HepG2 (cell line): ENCODE data around the gene CTTNBP2NL. TPM values are rescaled to one million over a fixed set of nuclear protein-coding genes. Genes with fewer than 3 reads are reported as not detected.
A peak's percentile ranks its signal among the peaks of the same experiment; 100 is the strongest.

Experiments used
- MYC ChIP-seq: sonication (generic); formaldehyde crosslinking; IDR thresholded peaks from 2 replicates; pipeline ENCODE4 v1.9.0; 2021; ENCODE audit warnings: missing genetic modification reagents, borderline replicate concordance
- RCOR2 ChIP-seq: IDR thresholded peaks from 2 replicates; pipeline ENCODE4 v1.6.1; 2016; ENCODE audit warnings: missing biosample characterization, missing genetic modification reagents
- SSRP1 ChIP-seq: IDR thresholded peaks from 2 replicates; pipeline ENCODE4 v1.6.1; 2016; ENCODE audit warnings: control low read depth
- THYN1 ChIP-seq: sonication (generic); formaldehyde crosslinking; IDR thresholded peaks from 2 replicates; pipeline ENCODE4 v1.8.1; 2023; ENCODE audit warnings: low read depth, mild to moderate bottlenecking, moderate library complexity, missing genetic modification reagents, borderline replicate concordance
- YY1 ChIP-seq: IDR thresholded peaks from 2 replicates; pipeline ENCODE4 v1.6.1; 2011; ENCODE audit warnings: low read length, low read depth, moderate library complexity, mild to moderate bottlenecking; ENCODE audit not compliant: insufficient read depth, insufficient replicate concordance
- ZNF12 ChIP-seq: sonication (generic); formaldehyde crosslinking; IDR thresholded peaks from 2 replicates; pipeline ENCODE4 v1.5.0; 2020; ENCODE audit warnings: missing genetic modification reagents
- ZNF569 ChIP-seq: sonication (generic); formaldehyde crosslinking; IDR thresholded peaks from 2 replicates; pipeline ENCODE4 v1.5.0; 2020; ENCODE audit warnings: mild to moderate bottlenecking, missing genetic modification reagents, moderate library complexity, borderline replicate concordance
- ZNF614 ChIP-seq: IDR thresholded peaks from 2 replicates; pipeline ENCODE4 v1.6.1; 2018; ENCODE audit warnings: missing biosample characterization, missing genetic modification reagents, inconsistent platforms, borderline replicate concordance
- ZNF7 ChIP-seq: IDR thresholded peaks from 2 replicates; pipeline ENCODE4 v1.6.1; 2016; ENCODE audit warnings: missing biosample characterization, missing genetic modification reagents
- polyA plus RNA-seq, 8 experiments: library from polyadenylated mRNA; depleted of rRNA in 3 of 8; stranded (reverse) in 7 of 8; unstranded in 1 of 8; fragments of >200 nt; fragmentation: Illumina TruSeq in 4 of 8; extraction: Trizol in 4 of 8; gene quantifications; 2 replicates each; pipeline versions ENCODE4 v1.2.1 to v1.2.3, GENCODE V29; 2011 to 2016; ENCODE audit warnings: low read depth in 4 of 8, missing spikeins in 1 of 8, mixed read lengths in 1 of 8; ENCODE audit not compliant: insufficient read depth in 1 of 8
- total RNA-seq, 5 experiments: library from RNA; depleted of rRNA; stranded (reverse); fragments of >200 nt; fragmentation: Illumina TruSeq; extraction: Trizol; gene quantifications; 2 replicates each; pipeline ENCODE4 v1.2.3, GENCODE V29; 2016; ENCODE audit warnings: low read depth in 1 of 5
- TF ChIP-seq, protein P1 (sequence below): sonication (generic); formaldehyde crosslinking; IDR thresholded peaks from 2 replicates; pipeline ENCODE4 v1.4.0; 2020; ENCODE audit warnings: mild to moderate bottlenecking, missing genetic modification reagents
- TF ChIP-seq, protein P2 (sequence below): sonication (generic); formaldehyde crosslinking; IDR thresholded peaks from 2 replicates; pipeline ENCODE4 v1.5.0; 2020; ENCODE audit warnings: missing genetic modification reagents
- TF ChIP-seq, protein P3 (sequence below): sonication (generic); formaldehyde crosslinking; IDR thresholded peaks from 2 replicates; pipeline ENCODE4 v1.5.0; 2020; ENCODE audit warnings: missing genetic modification reagents
- TF ChIP-seq, protein P4 (sequence below): sonication (generic); formaldehyde crosslinking; IDR thresholded peaks from 2 replicates; pipeline ENCODE4 v1.4.0; 2020; ENCODE audit warnings: missing genetic modification reagents, borderline replicate concordance

CTTNBP2NL gene
- total and polyA plus RNA-seq, 2 of the 13 experiments (the other 11 are each of a cell fraction or from before 2014, with no cell fraction given) = 2.1 to 4.1 TPM

DNA sequence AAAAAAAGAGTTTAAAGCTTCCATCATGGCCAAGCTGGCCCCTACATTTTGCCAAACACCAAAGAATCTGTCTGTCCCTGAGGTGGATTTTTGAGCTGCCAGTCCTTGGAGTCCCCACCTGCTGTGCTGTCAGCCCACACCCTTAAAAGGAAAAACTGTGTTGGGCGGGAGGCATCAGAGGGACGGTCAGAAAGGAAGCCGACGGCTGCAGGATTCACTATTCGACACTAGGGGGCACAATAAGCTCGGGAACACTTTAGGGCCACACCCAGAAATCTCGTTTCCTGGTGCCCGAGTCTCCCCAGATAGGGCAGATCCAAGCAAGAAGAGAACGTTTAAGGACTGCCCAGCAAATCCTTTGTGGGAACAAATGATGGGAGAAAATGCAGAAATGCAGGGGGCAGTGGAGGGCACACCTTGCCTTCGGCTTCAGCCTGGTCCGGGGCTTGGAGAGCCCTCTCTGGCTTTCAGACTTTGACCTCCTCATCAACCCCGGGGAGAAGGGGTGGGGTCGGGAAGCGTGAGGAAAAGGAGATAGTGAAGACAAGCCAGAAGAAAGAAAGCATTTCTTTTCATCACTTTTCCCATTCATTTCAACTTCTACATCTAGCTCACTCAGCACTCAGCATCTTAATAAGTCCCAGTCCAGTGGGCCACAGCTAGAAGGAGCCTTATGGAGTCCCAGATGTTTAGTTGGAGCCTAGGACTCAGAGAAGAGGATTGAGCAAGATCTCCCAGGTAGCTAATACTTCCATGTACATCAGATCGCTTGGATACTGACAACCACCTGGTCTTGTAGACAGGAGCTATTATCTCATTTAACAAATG is 5.0 kb upstream of the CTTNBP2NL start (continued):
- TF ChIP-seq ZNF614 (CRISPR knock-in tag) = no peak
- no peak for TF ChIP-seq ZNF569 (CRISPR knock-in tag)
- TF ChIP-seq, protein P1, sequence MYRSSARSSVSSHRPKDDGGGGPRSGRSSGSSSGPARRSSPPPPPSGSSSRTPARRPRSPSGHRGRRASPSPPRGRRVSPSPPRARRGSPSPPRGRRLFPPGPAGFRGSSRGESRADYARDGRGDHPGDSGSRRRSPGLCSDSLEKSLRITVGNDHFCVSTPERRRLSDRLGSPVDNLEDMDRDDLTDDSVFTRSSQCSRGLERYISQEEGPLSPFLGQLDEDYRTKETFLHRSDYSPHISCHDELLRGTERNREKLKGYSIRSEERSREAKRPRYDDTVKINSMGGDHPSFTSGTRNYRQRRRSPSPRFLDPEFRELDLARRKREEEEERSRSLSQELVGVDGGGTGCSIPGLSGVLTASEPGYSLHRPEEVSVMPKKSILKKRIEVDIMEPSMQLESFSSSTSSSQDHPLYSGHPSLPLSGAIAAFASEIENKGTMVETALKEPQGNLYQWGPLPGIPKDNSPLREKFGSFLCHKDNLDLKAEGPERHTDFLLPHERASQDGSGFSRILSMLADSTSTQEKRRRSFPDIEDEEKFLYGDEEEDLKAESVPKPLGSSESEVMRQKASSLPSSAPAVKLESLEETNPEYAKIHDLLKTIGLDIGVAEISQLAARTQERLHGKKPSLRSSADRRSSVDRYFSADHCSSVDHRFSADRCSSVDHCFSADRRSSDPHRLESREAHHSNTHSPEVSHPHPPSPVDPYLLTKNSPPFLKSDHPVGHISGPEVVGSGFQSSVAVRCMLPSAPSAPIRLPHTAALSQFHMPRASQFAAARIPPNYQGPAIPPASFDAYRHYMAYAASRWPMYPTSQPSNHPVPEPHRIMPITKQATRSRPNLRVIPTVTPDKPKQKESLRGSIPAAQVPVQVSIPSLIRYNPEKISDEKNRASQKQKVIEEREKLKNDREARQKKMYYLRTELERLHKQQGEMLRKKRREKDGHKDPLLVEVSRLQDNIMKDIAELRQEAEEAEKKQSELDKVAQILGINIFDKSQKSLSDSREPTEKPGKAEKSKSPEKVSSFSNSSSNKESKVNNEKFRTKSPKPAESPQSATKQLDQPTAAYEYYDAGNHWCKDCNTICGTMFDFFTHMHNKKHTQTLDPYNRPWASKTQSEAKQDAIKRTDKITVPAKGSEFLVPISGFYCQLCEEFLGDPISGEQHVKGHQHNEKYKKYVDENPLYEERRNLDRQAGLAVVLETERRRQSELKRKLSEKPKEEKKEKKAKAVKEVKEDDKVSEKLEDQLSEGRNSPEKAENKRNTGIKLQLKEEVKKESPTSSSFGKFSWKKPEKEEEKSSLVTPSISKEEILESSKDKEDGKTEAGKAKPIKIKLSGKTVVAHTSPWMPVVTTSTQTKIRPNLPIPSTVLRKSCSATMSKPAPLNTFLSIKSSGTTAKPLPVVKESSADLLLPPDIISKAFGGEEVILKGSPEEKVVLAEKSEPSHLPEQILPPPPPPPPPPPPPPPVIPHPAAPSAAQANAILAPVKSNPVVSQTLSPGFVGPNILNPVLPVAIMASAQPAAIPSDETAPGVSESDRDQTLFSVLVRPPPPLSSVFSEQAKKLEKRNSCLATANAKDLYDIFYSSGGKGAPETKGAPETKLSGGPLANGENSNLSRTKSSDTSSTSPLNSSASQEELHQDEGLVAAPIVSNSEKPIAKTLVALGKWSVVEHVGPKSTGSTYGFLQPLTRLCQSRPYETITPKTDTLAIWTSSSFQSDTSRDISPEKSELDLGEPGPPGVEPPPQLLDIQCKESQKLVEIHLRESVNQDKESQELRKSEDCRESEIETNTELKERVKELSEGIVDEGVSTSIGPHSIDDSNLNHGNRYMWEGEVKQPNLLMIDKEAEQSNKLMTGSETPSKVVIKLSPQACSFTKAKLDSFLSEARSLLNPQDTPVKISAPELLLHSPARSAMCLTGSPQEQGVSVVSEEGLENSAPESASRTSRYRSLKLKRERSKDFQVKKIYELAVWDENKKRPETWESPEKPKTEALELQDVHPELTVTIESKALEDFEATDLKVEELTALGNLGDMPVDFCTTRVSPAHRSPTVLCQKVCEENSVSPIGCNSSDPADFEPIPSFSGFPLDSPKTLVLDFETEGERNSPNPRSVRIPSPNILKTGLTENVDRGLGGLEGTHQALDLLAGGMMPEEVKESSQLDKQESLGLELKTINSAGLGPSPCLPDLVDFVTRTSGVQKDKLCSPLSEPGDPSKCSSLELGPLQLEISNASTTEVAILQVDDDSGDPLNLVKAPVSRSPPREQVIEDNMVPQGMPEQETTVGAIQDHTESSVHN (CRISPR knock-in tag) = no peak
- TF ChIP-seq, protein P2, sequence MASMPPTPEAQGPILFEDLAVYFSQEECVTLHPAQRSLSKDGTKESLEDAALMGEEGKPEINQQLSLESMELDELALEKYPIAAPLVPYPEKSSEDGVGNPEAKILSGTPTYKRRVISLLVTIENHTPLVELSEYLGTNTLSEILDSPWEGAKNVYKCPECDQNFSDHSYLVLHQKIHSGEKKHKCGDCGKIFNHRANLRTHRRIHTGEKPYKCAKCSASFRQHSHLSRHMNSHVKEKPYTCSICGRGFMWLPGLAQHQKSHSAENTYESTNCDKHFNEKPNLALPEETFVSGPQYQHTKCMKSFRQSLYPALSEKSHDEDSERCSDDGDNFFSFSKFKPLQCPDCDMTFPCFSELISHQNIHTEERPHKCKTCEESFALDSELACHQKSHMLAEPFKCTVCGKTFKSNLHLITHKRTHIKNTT (CRISPR knock-in tag) = no peak
- TF ChIP-seq ZNF12 (CRISPR knock-in tag) = no peak
- TF ChIP-seq, protein P3, sequence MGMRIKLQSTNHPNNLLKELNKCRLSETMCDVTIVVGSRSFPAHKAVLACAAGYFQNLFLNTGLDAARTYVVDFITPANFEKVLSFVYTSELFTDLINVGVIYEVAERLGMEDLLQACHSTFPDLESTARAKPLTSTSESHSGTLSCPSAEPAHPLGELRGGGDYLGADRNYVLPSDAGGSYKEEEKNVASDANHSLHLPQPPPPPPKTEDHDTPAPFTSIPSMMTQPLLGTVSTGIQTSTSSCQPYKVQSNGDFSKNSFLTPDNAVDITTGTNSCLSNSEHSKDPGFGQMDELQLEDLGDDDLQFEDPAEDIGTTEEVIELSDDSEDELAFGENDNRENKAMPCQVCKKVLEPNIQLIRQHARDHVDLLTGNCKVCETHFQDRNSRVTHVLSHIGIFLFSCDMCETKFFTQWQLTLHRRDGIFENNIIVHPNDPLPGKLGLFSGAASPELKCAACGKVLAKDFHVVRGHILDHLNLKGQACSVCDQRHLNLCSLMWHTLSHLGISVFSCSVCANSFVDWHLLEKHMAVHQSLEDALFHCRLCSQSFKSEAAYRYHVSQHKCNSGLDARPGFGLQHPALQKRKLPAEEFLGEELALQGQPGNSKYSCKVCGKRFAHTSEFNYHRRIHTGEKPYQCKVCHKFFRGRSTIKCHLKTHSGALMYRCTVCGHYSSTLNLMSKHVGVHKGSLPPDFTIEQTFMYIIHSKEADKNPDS (CRISPR knock-in tag) = no peak
- TF ChIP-seq, protein P4, sequence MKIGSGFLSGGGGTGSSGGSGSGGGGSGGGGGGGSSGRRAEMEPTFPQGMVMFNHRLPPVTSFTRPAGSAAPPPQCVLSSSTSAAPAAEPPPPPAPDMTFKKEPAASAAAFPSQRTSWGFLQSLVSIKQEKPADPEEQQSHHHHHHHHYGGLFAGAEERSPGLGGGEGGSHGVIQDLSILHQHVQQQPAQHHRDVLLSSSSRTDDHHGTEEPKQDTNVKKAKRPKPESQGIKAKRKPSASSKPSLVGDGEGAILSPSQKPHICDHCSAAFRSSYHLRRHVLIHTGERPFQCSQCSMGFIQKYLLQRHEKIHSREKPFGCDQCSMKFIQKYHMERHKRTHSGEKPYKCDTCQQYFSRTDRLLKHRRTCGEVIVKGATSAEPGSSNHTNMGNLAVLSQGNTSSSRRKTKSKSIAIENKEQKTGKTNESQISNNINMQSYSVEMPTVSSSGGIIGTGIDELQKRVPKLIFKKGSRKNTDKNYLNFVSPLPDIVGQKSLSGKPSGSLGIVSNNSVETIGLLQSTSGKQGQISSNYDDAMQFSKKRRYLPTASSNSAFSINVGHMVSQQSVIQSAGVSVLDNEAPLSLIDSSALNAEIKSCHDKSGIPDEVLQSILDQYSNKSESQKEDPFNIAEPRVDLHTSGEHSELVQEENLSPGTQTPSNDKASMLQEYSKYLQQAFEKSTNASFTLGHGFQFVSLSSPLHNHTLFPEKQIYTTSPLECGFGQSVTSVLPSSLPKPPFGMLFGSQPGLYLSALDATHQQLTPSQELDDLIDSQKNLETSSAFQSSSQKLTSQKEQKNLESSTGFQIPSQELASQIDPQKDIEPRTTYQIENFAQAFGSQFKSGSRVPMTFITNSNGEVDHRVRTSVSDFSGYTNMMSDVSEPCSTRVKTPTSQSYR (CRISPR knock-in tag) = no peak
- TF ChIP-seq ZNF7 = no peak
- no peak; the same call in 1 of the 2 replicates for TF ChIP-seq MYC (CRISPR knock-in tag)
- no peak for TF ChIP-seq THYN1
- TF ChIP-seq RCOR2 = no peak
- peak; percentile 24 for TF ChIP-seq YY1
- TF ChIP-seq SSRP1 = no peak
